Stimulated activated CD8-positive, alpha-beta memory T cell treated with anti-CD3 and anti-CD28 coated beads, Interleukin-7, amount 100 ng/mL, for 1 hour (primary cell): ENCODE results near the gene COL13A1.

Experiments used
- DNase-seq, 2 donors: peaks; one replicate each; pipeline ENCODE4 v3.0.0-alpha.2; 2020; ENCODE audit warnings: low read depth in 2 of 2

Gene COL13A1

GRCh38 chr10:69963835-69964710 lies 162.4 kb downstream of the COL13A1 start:
- DNase-seq, result no peak

- no peak for DNase-seq
Observed at GRCh38 chr10:69965086-69965485, 163.4 kb downstream of the COL13A1 start.

DNA sequence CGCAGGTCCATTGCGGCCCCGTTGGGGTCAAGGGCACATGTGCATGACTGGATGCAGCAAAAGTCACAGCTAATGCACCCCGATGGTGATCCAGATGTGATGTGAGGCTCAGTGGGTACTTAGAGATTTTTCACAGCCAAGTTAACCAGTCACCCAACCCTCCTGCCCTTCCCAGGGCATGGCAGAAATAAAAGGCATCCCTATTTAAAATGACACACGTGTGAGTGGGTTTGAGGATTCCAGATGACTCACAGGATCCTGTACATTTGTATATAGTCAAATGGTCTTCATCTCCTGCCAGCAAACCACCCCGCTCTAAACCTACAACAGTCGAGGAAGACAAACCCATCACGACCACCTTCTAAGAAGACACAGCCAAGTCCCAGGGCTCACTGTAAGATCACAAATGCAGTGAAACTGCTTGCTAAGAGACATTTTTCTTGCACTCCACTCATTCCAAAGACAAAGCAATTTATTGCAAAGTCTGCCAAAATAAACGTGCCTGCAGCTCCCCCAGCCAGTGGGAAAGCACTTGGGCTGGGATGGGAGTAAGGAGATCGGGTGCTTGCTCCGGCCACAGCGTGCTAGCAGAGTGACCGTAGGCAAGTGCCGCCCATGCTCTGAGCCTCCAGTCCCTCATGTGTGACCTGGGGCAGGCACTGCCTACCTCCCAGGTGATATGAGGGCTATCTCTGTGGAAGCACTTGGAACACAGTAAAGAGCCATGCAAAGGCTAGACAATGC lies 164.4 kb downstream of the COL13A1 start:
- no peak for DNase-seq

- DNase-seq, result no peak
Observed at GRCh38 chr10:69968830-69969229, 167.1 kb downstream of the COL13A1 start.

DNA sequence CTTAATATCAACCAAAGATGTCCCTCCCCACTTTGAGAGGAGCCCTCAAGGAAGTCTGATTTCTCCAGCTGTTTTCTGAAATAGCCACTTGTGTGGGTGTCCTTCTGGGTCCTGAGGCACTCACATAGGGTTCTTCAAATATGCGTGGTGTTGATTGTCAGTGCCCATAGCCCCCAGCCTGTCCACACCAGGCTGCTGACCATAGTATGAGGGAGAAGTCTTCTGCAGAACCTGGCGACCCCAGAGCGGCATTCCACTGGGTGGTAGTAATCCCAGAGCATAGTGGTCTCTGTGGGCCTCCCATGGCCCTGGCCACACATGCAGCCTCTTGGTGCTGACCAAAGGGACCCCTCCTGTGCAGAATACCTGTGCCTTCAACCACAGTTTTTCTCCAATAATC lies 168.3 kb downstream of the COL13A1 start:
- DNase-seq, result no peak

DNA sequence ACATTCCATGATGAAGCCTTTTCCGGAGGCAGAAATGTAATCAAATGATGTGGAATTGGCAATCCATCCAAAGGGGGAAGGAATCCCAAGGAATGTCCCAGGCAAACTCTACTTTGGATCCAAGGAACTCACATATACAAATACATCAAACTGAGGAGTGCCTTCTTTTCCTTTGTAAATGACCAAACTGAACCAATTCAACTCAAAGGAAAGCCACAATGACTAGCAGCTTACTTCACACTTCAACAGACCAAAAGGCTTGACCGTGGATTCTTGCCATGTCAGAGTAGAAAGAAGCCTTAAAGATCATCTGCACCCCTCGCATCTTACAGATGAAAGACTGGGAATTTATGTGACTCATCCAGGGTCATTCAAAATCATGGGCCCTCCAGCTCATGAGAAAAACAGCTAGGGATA lies 171.3 kb downstream of the COL13A1 start:
- DNase-seq, result no peak

DNA sequence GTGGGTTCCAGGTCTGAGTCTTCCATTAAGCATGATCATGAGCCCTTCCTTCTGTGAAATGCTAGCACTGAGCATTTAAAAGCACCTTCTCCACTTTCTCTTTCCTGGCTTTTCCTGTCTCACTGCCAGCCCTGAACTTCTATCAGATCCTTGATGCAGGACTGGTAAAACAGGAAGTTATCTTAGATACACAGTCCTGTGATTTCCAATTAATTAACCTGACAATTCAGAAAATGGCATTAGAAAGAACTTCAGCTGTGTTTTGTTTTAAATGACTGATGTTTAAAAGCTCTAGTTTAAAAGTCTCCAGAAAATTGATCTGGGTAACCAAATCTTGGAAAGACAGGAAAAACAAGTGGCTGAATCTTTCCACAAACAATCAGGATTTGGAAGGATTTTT lies 172.0 kb downstream of the COL13A1 start:
- no peak for DNase-seq

DNA sequence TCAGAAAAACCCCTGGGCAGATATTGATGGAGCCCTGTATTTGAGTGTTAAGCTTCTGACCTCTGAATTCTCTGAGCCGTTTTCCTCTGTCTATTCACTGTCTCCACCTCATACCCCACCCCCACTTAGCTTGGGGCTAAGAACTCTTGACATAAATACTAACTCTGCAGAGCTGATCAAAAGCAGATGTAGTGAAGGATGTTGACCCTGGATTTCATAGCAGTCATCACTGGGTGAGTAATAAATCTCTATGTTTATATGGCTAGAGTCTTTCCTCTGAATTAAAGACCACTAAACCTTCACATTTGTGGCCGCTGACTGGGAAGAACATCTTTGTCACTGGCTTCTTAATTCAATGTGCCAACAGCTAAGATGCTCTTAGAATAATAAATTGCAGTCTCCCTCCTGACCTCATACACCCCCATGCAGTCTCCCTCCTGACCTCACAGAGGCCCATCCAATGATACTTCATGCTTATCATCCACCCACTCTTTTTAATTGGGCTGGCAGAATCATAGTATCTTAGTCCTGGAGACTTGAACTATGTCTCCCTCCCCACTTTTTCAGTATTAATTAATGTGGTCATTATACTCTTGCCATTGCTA lies 172.9 kb downstream of the COL13A1 start:
- DNase-seq, result no peak

GRCh38 chr10:69976795-69977546 lies 175.3 kb downstream of the COL13A1 start:
- DNase-seq, result no peak

- DNase-seq, result no peak
Observed at GRCh38 chr10:69979174-69979573, 177.5 kb downstream of the COL13A1 start.

DNA sequence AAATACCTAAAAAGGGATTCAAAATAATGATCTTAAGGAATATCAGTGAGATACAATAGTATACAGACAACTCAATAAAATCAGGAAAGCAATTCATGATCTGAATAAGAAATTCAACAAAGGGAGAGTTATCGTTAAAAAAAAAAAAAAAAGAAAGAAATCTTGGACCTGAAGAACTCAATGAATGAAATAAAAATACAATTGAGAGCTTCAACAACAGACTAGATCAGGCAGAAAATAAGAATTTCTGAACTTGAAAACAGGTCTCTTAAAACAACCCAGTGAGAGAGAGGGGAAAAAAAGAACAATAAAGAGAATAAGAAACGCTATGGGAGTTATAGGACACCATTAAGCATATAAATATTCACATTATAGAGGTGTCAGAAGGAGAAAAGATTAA lies 179.0 kb downstream of the COL13A1 start:
- DNase-seq, result no peak

- DNase-seq, result no peak
Observed at GRCh38 chr10:69988094-69988493, 186.4 kb downstream of the COL13A1 start.

- no peak for DNase-seq
Observed at GRCh38 chr10:69991151-69991550, 189.4 kb downstream of the COL13A1 start.

GRCh38 chr10:69994262-69994661 lies 192.6 kb downstream of the COL13A1 start:
- DNase-seq, result no peak

DNA sequence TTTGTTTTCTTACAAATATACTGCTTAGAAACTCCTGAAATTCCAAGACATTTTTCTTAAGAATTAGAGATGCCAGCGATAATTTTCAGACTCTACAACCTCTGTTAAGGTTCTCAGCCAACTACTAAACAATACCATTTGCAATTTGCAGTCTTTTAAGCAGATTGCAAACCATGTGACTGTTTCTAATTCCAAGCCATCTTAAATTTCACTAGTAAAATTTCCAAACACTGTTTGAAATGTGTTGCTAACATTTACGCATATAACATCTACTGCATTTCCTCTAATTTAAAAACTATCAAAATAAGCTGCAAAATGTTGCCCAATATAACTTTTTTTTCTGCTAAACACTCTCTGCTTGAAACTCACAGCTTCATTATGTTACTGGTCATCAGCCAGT lies 194.9 kb downstream of the COL13A1 start:
- DNase-seq, result no peak

DNA sequence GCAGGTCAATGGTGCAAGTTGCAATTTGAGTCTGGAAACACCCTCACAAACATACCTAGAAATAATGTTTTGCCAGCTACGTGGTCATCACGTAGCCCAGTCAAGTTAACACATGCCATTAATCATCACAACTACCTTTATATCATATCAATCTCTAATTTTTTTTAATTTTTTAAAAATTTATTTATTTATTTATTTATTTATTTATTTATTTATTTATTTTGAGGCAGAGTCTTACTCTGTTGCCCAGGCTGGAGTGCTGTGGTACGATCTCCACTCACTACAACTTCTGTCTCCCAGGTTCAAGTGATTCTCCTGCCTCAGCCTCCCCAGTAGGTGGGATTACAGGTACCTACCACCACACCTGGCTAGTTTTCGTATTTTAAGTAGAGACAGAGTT lies 198.6 kb downstream of the COL13A1 start:
- DNase-seq, result no peak

DNA sequence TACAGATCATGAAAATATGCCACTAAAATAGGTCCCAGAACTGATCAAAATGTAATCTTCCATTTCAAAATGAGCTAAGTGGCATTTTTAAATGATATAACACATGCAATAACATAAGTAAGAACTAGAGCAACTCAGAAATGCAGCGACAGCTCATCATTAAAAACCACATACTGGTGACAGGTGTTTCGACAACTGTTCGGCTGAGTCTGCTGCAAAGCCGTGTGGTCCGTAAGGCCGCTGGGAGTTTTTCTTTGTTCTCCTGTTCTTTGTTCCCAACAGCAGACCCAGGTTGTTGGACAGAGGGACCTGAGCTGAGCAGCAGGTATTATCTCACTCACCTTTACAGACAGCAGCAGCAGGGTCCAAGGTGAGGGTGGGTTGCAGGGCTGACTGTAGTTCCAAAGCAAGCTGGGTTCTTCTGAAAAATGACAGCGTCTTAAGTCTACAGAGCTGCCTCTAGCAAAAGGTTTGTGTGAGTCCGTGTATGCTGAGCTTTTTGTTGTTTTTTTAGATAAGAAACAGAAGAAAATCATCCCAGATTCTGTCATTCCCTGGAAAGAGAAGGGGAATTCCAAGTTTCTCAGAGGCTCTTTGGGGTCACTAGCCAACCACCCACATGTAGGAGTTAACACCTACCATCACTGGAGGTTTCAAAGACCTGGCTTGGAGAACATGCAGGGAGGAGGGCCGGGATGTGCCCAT lies 205.6 kb downstream of the COL13A1 start:
- DNase-seq, result no peak
